Endometrial microvascular endothelial cells (primary cell): Measurements from ENCODE around the gene TSEN54. TPM values are rescaled to one million over a fixed set of nuclear protein-coding genes. Genes with fewer than 3 reads are reported as not detected.

ENCODE experiments used
- in situ Hi-C: cut with HindIII; loops from 2 replicates; pipeline ENCODE4 v1.10.0; 2017; ENCODE audit warnings: low sequenced_read_pairs, low pct_unique_long_range_greater_than_20kb; ENCODE audit errors: inconsistent ontology term
- total RNA-seq: library from RNA; depleted of rRNA; stranded (reverse); fragments of >200 nt; gene quantifications from one replicate; pipeline ENCODE4 v1.2.3, GENCODE V29; 2015; ENCODE audit errors: inconsistent ontology term

The TSEN54 gene
- total RNA-seq, 1 donor from 2014 or later = 54.8 TPM

- in situ Hi-C loops = no loop called here
These were observed 40.9 kb downstream of the TSEN54 start for GRCh38 chr17:75557075-75557851.

- in situ Hi-C loops = no loop called here
These were observed 41.7 kb downstream of the TSEN54 start for GRCh38 chr17:75557852-75558665.

GRCh38 chr17:75558666-75559530 is 42.6 kb downstream of the TSEN54 start:
- in situ Hi-C loops = no loop called here

GRCh38 chr17:75559958-75560533 is 43.7 kb downstream of the TSEN54 start:
- in situ Hi-C loops = no loop called here

- in situ Hi-C loops = no loop called here
These were observed 45.7 kb downstream of the TSEN54 start for GRCh38 chr17:75561927-75562603.

- in situ Hi-C loops = no loop called here
These were observed 46.9 kb downstream of the TSEN54 start for GRCh38 chr17:75563063-75563758.

GRCh38 chr17:75564195-75564594 is 47.9 kb downstream of the TSEN54 start:
- in situ Hi-C loops = no loop called here

- in situ Hi-C loops = no loop called here
These were observed 48.7 kb downstream of the TSEN54 start for GRCh38 chr17:75565066-75565465.

- in situ Hi-C loops = no loop called here
These were observed 49.3 kb downstream of the TSEN54 start for GRCh38 chr17:75565618-75566017.

- in situ Hi-C loops = no loop called here
These were observed 50.1 kb downstream of the TSEN54 start for GRCh38 chr17:75566416-75566815.

GRCh38 chr17:75566834-75567233 is 50.5 kb downstream of the TSEN54 start:
- in situ Hi-C loops = no loop called here

- in situ Hi-C loops = no loop called here
These were observed 52.3 kb downstream of the TSEN54 start for GRCh38 chr17:75568412-75569255.

GRCh38 chr17:75570034-75570676 is 53.8 kb downstream of the TSEN54 start:
- in situ Hi-C loops = no loop called here

- in situ Hi-C loops = no loop called here
These were observed 54.4 kb downstream of the TSEN54 start for GRCh38 chr17:75570772-75571171.

GRCh38 chr17:75571197-75571884 is 55.0 kb downstream of the TSEN54 start:
- in situ Hi-C loops = no loop called here

GRCh38 chr17:75571885-75572215 is 55.5 kb downstream of the TSEN54 start:
- in situ Hi-C loops = no loop called here
